Endodermal cell (in vitro differentiated cells): ENCODE data around the gene MEGF8. TPM values are rescaled to one million over a fixed set of nuclear protein-coding genes. Genes with fewer than 3 reads are reported as not detected.

Experiments
- DNase-seq: peaks from one replicate; pipeline ENCODE4 v3.0.0-alpha.2; 2017
- H3K27ac ChIP-seq: 2 replicates; pipeline ENCODE4 v1.5.1; 2013; ENCODE audit warnings: mild to moderate bottlenecking, low read depth, low read length, moderate library complexity
- H3K27me3 ChIP-seq: 2 replicates; pipeline ENCODE4 v1.6.1; 2013; ENCODE audit warnings: mild to moderate bottlenecking, low read length, moderate library complexity; ENCODE audit not compliant: insufficient read depth, control insufficient read depth, poor library complexity, severe bottlenecking
- H3K36me3 ChIP-seq: 2 replicates; pipeline ENCODE4 v1.7.0; 2013; ENCODE audit warnings: mild to moderate bottlenecking, low read length, moderate library complexity; ENCODE audit not compliant: control insufficient read depth, insufficient read depth
- H3K4me1 ChIP-seq: one replicate; pipeline ENCODE4 v1.7.0; 2013; ENCODE audit warnings: low read length; ENCODE audit not compliant: control insufficient read depth, insufficient read depth
- H3K4me3 ChIP-seq: 2 replicates; pipeline ENCODE4 v1.5.1; 2013; ENCODE audit warnings: mild to moderate bottlenecking, low read length, moderate library complexity
- H3K9ac ChIP-seq: 2 replicates; pipeline ENCODE4 v1.6.1; 2013; ENCODE audit warnings: mild to moderate bottlenecking, low read length, moderate library complexity; ENCODE audit not compliant: poor library complexity, severe bottlenecking; ENCODE audit errors: extremely low read depth
- H3K9me3 ChIP-seq: 2 replicates; pipeline ENCODE4 v1.6.1; 2013; ENCODE audit warnings: mild to moderate bottlenecking, low read length, moderate library complexity; ENCODE audit not compliant: control insufficient read depth
- H3K27ac Mint-ChIP-seq: 2 replicates; pipeline ENCODE4 v1.8.0; 2020; ENCODE audit warnings: mixed read lengths
- H3K27me3 Mint-ChIP-seq: 2 replicates; pipeline ENCODE4 v1.8.0; 2021; ENCODE audit warnings: mild to moderate bottlenecking, mixed read lengths; ENCODE audit not compliant: insufficient read depth
- H3K36me3 Mint-ChIP-seq: 2 replicates; pipeline ENCODE4 v1.8.0; 2020; ENCODE audit warnings: low read depth, mixed read lengths
- H3K4me1 Mint-ChIP-seq: 2 replicates; pipeline ENCODE4 v1.8.0; 2020; ENCODE audit warnings: mixed read lengths
- H3K4me3 Mint-ChIP-seq: 2 replicates; pipeline ENCODE4 v1.8.0; 2020; ENCODE audit warnings: mild to moderate bottlenecking, moderate library complexity, mixed read lengths
- H3K9me3 Mint-ChIP-seq: 2 replicates; pipeline ENCODE4 v1.8.0; 2020; ENCODE audit warnings: mild to moderate bottlenecking, mixed read lengths
- WGBS, 2 experiments: methylation state at CpG; one replicate each; pipeline versions ENCODE4 v1.1.5 to v1.1.7; 2013; ENCODE audit warnings: missing lambda C conversion rate in 2 of 2, mixed read lengths in 1 of 2; ENCODE audit not compliant: insufficient coverage in 1 of 2, insufficient read length in 1 of 2; 5-methylcytosine and 5-hydroxymethylcytosine counted together
- total RNA-seq, 2 donors: library from RNA; stranded (reverse); fragmentation: NEBNext Ultra II Directional in 1 of 2; extraction: Animal tissue kit (Norgen Biotek cat#: 25700) in 1 of 2; gene quantifications; 2 replicates in 1 of 2; 3 replicates in 1 of 2; pipeline ENCODE4 v1.2.1, GENCODE V29; 2021
- TF ChIP-seq, protein P1 (sequence below): fragments of 200-600 bp; sonication (generic); conservative IDR thresholded peaks from 2 replicates; pipeline ENCODE4 v1.5.0; 2021; ENCODE audit warnings: antibody characterized with exemption, mild to moderate bottlenecking

The MEGF8 gene
- total RNA-seq, 2 donors from 2014 or later: 48.0 to 51.4 TPM

DNA sequence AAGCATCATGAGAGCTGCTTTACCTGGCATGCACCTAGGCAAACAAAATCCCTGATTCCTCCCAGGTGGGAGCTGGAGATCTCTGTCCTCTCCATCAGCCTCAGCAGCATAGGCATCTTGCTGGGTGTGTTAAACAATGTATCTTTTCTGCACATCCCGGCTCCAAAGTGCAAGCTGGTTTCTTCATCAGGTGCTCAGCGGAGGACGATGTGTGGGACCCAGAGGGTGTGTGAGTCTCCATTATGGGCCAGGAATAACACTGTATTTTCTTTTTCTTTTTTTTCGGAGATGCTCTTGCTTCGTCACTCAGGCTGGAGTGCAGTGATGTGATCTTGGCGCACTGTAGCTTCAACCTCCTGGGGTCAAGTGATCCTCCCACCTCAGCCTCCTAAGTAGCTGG lies 54.7 kb downstream of the MEGF8 start:
- DNase-seq: no peak
- Histone ChIP-seq H3K36me3 (no peaks in the 10 kb centered on the region), H3K9ac (no peak overlapping the region), H3K4me3 (no peak overlapping the region), H3K9me3 (no peaks in the 10 kb centered on the region), H3K4me1 (no peaks in the 10 kb centered on the region), H3K27ac (no peak overlapping the region), H3K27me3 (no peaks in the 10 kb centered on the region)
- TF ChIP-seq, protein P1, sequence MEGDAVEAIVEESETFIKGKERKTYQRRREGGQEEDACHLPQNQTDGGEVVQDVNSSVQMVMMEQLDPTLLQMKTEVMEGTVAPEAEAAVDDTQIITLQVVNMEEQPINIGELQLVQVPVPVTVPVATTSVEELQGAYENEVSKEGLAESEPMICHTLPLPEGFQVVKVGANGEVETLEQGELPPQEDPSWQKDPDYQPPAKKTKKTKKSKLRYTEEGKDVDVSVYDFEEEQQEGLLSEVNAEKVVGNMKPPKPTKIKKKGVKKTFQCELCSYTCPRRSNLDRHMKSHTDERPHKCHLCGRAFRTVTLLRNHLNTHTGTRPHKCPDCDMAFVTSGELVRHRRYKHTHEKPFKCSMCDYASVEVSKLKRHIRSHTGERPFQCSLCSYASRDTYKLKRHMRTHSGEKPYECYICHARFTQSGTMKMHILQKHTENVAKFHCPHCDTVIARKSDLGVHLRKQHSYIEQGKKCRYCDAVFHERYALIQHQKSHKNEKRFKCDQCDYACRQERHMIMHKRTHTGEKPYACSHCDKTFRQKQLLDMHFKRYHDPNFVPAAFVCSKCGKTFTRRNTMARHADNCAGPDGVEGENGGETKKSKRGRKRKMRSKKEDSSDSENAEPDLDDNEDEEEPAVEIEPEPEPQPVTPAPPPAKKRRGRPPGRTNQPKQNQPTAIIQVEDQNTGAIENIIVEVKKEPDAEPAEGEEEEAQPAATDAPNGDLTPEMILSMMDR: no peak
- Mint-ChIP-seq H3K36me3 (peaks cover 9% of the 10 kb centered on the region), H3K27ac (no peak overlapping the region), H3K4me3 (no peak overlapping the region), H3K9me3 (no peaks in the 10 kb centered on the region), H3K27me3 (peaks cover 18% of the 10 kb centered on the region), H3K4me1 (no peaks in the 10 kb centered on the region)
- WGBS, 2 experiments: 82 to 92% methylated on average over 4 to 6 of the region's 6 CpGs

DNA sequence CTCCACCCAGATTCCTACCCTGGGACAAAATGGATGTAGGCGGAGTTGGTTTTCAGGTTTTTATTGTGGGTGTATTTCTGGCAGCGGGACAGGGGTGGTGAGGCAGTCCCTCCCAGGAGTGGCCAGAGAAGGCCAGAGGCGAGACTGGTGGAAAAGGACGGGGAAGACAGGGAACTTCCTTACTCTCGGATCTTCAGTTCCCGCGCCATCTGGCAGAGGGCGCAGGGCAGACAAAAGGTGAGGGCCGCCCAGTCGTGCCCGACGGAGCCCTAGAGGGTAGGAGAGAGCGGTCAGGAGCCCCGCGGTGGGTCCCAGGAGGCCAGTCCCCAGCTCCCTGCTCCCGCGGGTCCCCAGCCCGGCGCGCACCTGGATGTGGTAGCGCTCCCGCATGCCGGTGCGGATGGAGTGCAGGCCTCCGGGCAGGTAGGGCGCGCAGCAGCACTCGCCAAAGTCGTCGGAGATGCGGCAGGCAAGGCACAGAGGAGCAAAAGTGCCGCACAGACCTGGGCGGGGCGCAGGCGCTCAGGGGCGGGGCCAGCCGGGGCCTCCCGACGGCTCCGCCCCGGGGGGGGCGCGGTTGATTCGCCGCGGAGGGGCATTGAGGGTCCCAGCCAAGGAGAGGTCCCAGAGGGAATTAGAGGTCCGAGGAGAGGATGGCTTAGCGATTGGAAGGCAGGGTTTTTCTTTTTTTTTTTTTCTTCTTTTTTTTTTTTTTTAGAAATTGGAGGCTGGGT lies 61.7 kb downstream of the MEGF8 start:
- peak overlapping the region; percentile 80 for H3K4me3 ChIP-seq
- H3K27me3 ChIP-seq: peaks cover 24% of the 10 kb centered on the region
- TF ChIP-seq, protein P1: peak; percentile 78
- H3K36me3 ChIP-seq: no peaks in the 10 kb centered on the region
- H3K9me3 ChIP-seq: no peaks in the 10 kb centered on the region
- Mint-ChIP-seq H3K9me3 (no peaks in the 10 kb centered on the region), H3K27me3 (peaks cover 43% of the 10 kb centered on the region), H3K4me1 (peaks cover 4% of the 10 kb centered on the region), H3K4me3 (peak overlapping the region; percentile 58), H3K27ac (peak overlapping the region; percentile 56), H3K36me3 (no peaks in the 10 kb centered on the region)
- peak; percentile 95 for DNase-seq
- peaks cover 4% of the 10 kb centered on the region for H3K4me1 ChIP-seq
- H3K9ac ChIP-seq: peak overlapping the region; percentile 54
- WGBS, 2 experiments: 0 to 2% methylated on average over 4 to 46 of the region's 48 CpGs
- H3K27ac ChIP-seq: no peak overlapping the region

GRCh38 chr19:42388851-42389489 lies 63.5 kb downstream of the MEGF8 start:
- Mint-ChIP-seq H3K27ac (no peak overlapping the region), H3K9me3 (no peaks in the 10 kb centered on the region), H3K4me3 (no peak overlapping the region), H3K36me3 (no peaks in the 10 kb centered on the region), H3K27me3 (peaks cover 49% of the 10 kb centered on the region), H3K4me1 (peaks cover 4% of the 10 kb centered on the region)
- TF ChIP-seq, protein P1: no peak
- DNase-seq: no peak
- Histone ChIP-seq H3K36me3 (no peaks in the 10 kb centered on the region), H3K4me3 (no peak overlapping the region), H3K27ac (no peak overlapping the region), H3K27me3 (peaks cover 24% of the 10 kb centered on the region), H3K4me1 (peaks cover 4% of the 10 kb centered on the region), H3K9ac (no peak overlapping the region), H3K9me3 (no peaks in the 10 kb centered on the region)
- 89% methylated on average over 7 to 19 of the region's 20 CpGs for WGBS, 2 experiments
